HEK293 (cell line): ENCODE results near the gene CASKIN2.

Experiments
- GLIS2 ChIP-seq: fragments of 450-650 bp; formaldehyde crosslinking; IDR thresholded peaks from 2 replicates; pipeline ENCODE4 v1.5.1; 2016; ENCODE audit warnings: missing biosample characterization, missing genetic modification characterization
- HIC1 ChIP-seq: fragments of 450-650 bp; formaldehyde crosslinking; IDR thresholded peaks from 2 replicates; pipeline ENCODE4 v1.5.1; 2016; ENCODE audit warnings: missing biosample characterization, missing genetic modification characterization
- HOXC10 ChIP-seq: sonication (generic); formaldehyde crosslinking; IDR thresholded peaks from 2 replicates; pipeline ENCODE4 v1.8.1; 2023; ENCODE audit warnings: mild to moderate bottlenecking, missing genetic modification reagents
- KLF1 ChIP-seq: fragments of 450-650 bp; formaldehyde crosslinking; IDR thresholded peaks from 2 replicates; pipeline ENCODE4 v1.5.1; 2016; ENCODE audit warnings: missing biosample characterization, missing genetic modification characterization
- KLF16 ChIP-seq: fragments of 450-650 bp; formaldehyde crosslinking; IDR thresholded peaks from 2 replicates; pipeline ENCODE4 v1.5.1; 2017; ENCODE audit warnings: missing biosample characterization, missing genetic modification characterization
- MEIS1 ChIP-seq: sonication (generic); formaldehyde crosslinking; IDR thresholded peaks from 2 replicates; pipeline ENCODE4 v1.8.1; 2022; ENCODE audit warnings: missing genetic modification reagents, mild to moderate bottlenecking, borderline replicate concordance
- OVOL3 ChIP-seq: fragments of 450-650 bp; formaldehyde crosslinking; IDR thresholded peaks from 2 replicates; pipeline ENCODE4 v1.5.1; 2016; ENCODE audit warnings: missing biosample characterization, missing genetic modification characterization
- PRDM2 ChIP-seq: fragments of 450-650 bp; formaldehyde crosslinking; IDR thresholded peaks from 2 replicates; pipeline ENCODE4 v1.5.1; 2016; ENCODE audit warnings: missing biosample characterization, missing genetic modification characterization, borderline replicate concordance
- SP2 ChIP-seq: fragments of 450-650 bp; formaldehyde crosslinking; IDR thresholded peaks from 2 replicates; pipeline ENCODE4 v1.5.1; 2016; ENCODE audit warnings: missing biosample characterization, missing genetic modification characterization
- SP7 ChIP-seq: fragments of 450-650 bp; formaldehyde crosslinking; IDR thresholded peaks from 2 replicates; pipeline ENCODE4 v1.5.1; 2016; ENCODE audit warnings: missing biosample characterization, missing genetic modification characterization
- ZBTB48 ChIP-seq: fragments of 450-650 bp; formaldehyde crosslinking; IDR thresholded peaks from 2 replicates; pipeline ENCODE4 v1.5.1; 2016; ENCODE audit warnings: missing biosample characterization, missing genetic modification characterization
- ZBTB7A ChIP-seq: fragments of 450-650 bp; formaldehyde crosslinking; IDR thresholded peaks from 2 replicates; pipeline ENCODE4 v1.5.1; 2016; ENCODE audit warnings: low read depth, missing biosample characterization, missing genetic modification characterization
- ZBTB8A ChIP-seq: fragments of 450-650 bp; formaldehyde crosslinking; IDR thresholded peaks from 2 replicates; pipeline ENCODE4 v1.5.1; 2016; ENCODE audit warnings: missing biosample characterization, missing genetic modification characterization
- ZEB2 ChIP-seq: fragments of 450-650 bp; formaldehyde crosslinking; IDR thresholded peaks from 2 replicates; pipeline ENCODE4 v1.5.1; 2016; ENCODE audit warnings: missing biosample characterization, missing genetic modification characterization
- ZFP69B ChIP-seq: fragments of 450-650 bp; formaldehyde crosslinking; IDR thresholded peaks from 2 replicates; pipeline ENCODE4 v1.5.1; 2016; ENCODE audit warnings: missing biosample characterization, missing genetic modification characterization
- ZNF16 ChIP-seq: fragments of 450-650 bp; formaldehyde crosslinking; IDR thresholded peaks from 2 replicates; pipeline ENCODE4 v1.5.1; 2016; ENCODE audit warnings: low read depth, missing biosample characterization, missing genetic modification characterization
- ZNF266 ChIP-seq: fragments of 450-650 bp; formaldehyde crosslinking; IDR thresholded peaks from 2 replicates; pipeline ENCODE4 v1.5.1; 2016; ENCODE audit warnings: missing biosample characterization, missing genetic modification characterization, low read depth
- ZNF324 ChIP-seq: fragments of 450-650 bp; formaldehyde crosslinking; IDR thresholded peaks from 2 replicates; pipeline ENCODE4 v1.5.1; 2016; ENCODE audit warnings: missing biosample characterization, missing genetic modification characterization
- ZNF335 ChIP-seq: fragments of 450-650 bp; formaldehyde crosslinking; conservative IDR thresholded peaks from 2 replicates; pipeline ENCODE4 v1.5.1; 2016; ENCODE audit warnings: missing biosample characterization, missing genetic modification characterization
- ZNF37A ChIP-seq: fragments of 450-650 bp; IDR thresholded peaks from 2 replicates; pipeline ENCODE4 v1.5.1; 2018; ENCODE audit warnings: missing biosample characterization, missing genetic modification characterization
- ZNF404 ChIP-seq: fragments of 450-650 bp; formaldehyde crosslinking; IDR thresholded peaks from 2 replicates; pipeline ENCODE4 v1.5.1; 2017; ENCODE audit warnings: missing biosample characterization, missing genetic modification characterization
- ZNF423 ChIP-seq: fragments of 450-650 bp; formaldehyde crosslinking; IDR thresholded peaks from 2 replicates; pipeline ENCODE4 v1.5.1; 2016; ENCODE audit warnings: missing biosample characterization, missing genetic modification characterization
- ZNF529 ChIP-seq: fragments of 450-650 bp; formaldehyde crosslinking; IDR thresholded peaks from 2 replicates; pipeline ENCODE4 v1.5.1; 2017; ENCODE audit warnings: missing genetic modification characterization, missing biosample characterization; ENCODE audit not compliant: insufficient replicate concordance
- ZNF626 ChIP-seq: fragments of 450-650 bp; sonication (Bioruptor Pico); formaldehyde crosslinking; IDR thresholded peaks from 2 replicates; pipeline ENCODE4 v1.5.1; 2018; ENCODE audit warnings: missing biosample characterization, missing genetic modification characterization, inconsistent platforms
- ZNF660 ChIP-seq: fragments of 450-650 bp; IDR thresholded peaks from 2 replicates; pipeline ENCODE4 v1.5.1; 2018; ENCODE audit warnings: missing biosample characterization, mild to moderate bottlenecking, missing genetic modification characterization
- ZNF670 ChIP-seq: fragments of 450-650 bp; formaldehyde crosslinking; IDR thresholded peaks from 2 replicates; pipeline ENCODE4 v1.5.1; 2016; ENCODE audit warnings: missing biosample characterization, missing genetic modification characterization, low read depth
- ZNF692 ChIP-seq: fragments of 450-650 bp; formaldehyde crosslinking; IDR thresholded peaks from 2 replicates; pipeline ENCODE4 v1.5.1; 2016; ENCODE audit warnings: missing biosample characterization, missing genetic modification characterization
- ZNF701 ChIP-seq: fragments of 450-650 bp; formaldehyde crosslinking; IDR thresholded peaks from 2 replicates; pipeline ENCODE4 v1.5.1; 2016; ENCODE audit warnings: missing biosample characterization, missing genetic modification characterization
- ZNF704 ChIP-seq: fragments of 450-650 bp; formaldehyde crosslinking; IDR thresholded peaks from 2 replicates; pipeline ENCODE4 v1.5.1; 2016; ENCODE audit warnings: missing biosample characterization, missing genetic modification characterization
- ZNF785 ChIP-seq: fragments of 450-650 bp; formaldehyde crosslinking; IDR thresholded peaks from 2 replicates; pipeline ENCODE4 v1.5.1; 2016; ENCODE audit warnings: missing biosample characterization, missing genetic modification characterization
- ZSCAN30 ChIP-seq: fragments of 450-650 bp; IDR thresholded peaks from 2 replicates; pipeline ENCODE4 v1.5.1; 2018; ENCODE audit warnings: missing biosample characterization, mild to moderate bottlenecking, missing genetic modification characterization, moderate library complexity

The CASKIN2 gene

GRCh38 chr17:75516619-75517296, 1.4 kb upstream of the CASKIN2 start (continued):
- TF ChIP-seq ZNF16 (tag by site-specific recombination) (no peak), ZNF529 (tag by site-specific recombination) (no peak), ZBTB7A (tag by site-specific recombination) (0 out of 2 replicates have a peak, but pooled peaks have one; percentile 53), HOXC10 (no peak; the same call in 1 of the 2 replicates), ZBTB48 (tag by site-specific recombination) (peak; percentile 81), KLF16 (tag by site-specific recombination) (peak; percentile 77; the same call in 1 of the 2 replicates), KLF1 (tag by site-specific recombination) (0 out of 2 replicates have a peak, but pooled peaks have one; percentile 19), ZNF785 (no peak), ZNF37A (no peak), ZNF626 (tag by site-specific recombination) (no peak), GLIS2 (tag by site-specific recombination) (peak; percentile 72), ZNF423 (no peak), ZNF335 (tag by site-specific recombination) (peak; percentile 93), ZBTB8A (tag by site-specific recombination) (peak; percentile 22), ZNF266 (tag by site-specific recombination) (no peak), PRDM2 (tag by site-specific recombination) (no peak), ZNF704 (tag by site-specific recombination) (no peak), ZNF660 (tag by site-specific recombination) (peak; percentile 19; the same call in 1 of the 2 replicates), ZFP69B (peak; percentile 96), ZNF692 (tag by site-specific recombination) (peak; percentile 97), ZNF701 (tag by site-specific recombination) (no peak), ZEB2 (0 out of 2 replicates have a peak, but pooled peaks have one; percentile 22), SP7 (tag by site-specific recombination) (0 out of 2 replicates have a peak, but pooled peaks have one; percentile 26), ZNF324 (tag by site-specific recombination) (no peak; the same call in 1 of the 2 replicates), SP2 (tag by site-specific recombination) (peak; percentile 43), HIC1 (tag by site-specific recombination) (0 out of 2 replicates have a peak, but pooled peaks have one; percentile 14), MEIS1 (CRISPR knock-in tag) (no peak; the same call in 1 of the 2 replicates), OVOL3 (tag by site-specific recombination) (no peak), ZNF404 (no peak), ZSCAN30 (tag by site-specific recombination) (no peak), ZNF670 (tag by site-specific recombination) (no peak)
